Measurements from ENCODE around the gene CAPN14.
"Not testable (repeated sequence)": the region's sequence is repeated elsewhere in the genome, so short reads cannot be mapped to it uniquely, and the experiment has no call there.

CAPN14 gene

DNA sequence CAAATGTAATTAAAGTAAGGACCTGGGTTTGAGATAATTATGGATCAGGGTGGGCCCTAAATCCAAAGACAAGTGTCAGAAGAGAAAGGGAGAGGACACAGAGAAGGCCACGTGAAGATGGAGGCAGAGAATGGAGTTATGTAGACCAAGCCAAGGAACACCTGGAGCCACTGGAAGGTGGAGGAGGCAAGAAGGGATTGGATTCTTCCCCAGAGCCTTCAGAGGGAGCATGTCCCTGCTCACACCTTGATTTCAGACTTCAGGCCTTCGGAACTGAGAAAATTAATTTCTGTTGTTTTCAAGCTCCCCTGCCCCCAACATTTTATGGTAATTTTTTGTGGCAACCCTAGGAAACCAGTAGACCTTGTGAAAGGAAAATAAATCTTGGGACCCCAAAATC lies 19.6 kb downstream of the CAPN14 start:
- Histone ChIP-seq H3K4me3 (ENCODE audit: low read length) (no peak overlapping the region), H3K36me3 (ENCODE audit: control insufficient read depth, insufficient read depth, low read length) (no peaks in the 10 kb centered on the region), H3K27ac (ENCODE audit: low read depth, low read length) (no peak overlapping the region), H3K9ac (ENCODE audit: low read length) (no peak overlapping the region), H3K4me1 (ENCODE audit: control insufficient read depth, insufficient read depth, low read length) (no peaks in the 10 kb centered on the region), H3K27me3 (ENCODE audit: control insufficient read depth, insufficient read depth, low read length) (no peaks in the 10 kb centered on the region)

DNA sequence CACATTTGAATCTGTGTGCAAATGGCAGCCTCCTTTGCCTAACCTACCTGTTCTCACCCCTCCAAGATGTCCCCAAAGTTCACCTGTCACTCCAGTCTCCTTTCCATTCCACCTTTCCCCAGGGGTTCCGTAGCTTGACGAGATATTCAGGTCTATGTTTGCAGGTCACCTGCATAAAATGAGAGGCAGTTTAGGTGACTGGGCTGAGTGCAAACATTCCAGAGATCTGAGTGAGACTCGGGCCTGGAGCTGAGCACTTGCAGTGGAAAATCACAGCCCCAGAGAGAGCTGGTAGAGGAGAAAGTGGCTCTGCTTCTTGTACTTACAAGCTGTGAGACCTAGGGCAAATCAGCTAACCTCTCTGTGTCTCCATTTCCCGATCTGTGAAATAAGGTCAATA lies 20.1 kb downstream of the CAPN14 start:
- Histone ChIP-seq H3K9ac (ENCODE audit: low read length) (no peak overlapping the region), H3K36me3 (ENCODE audit: control insufficient read depth, insufficient read depth, low read length) (no peaks in the 10 kb centered on the region), H3K4me3 (ENCODE audit: low read length) (no peak overlapping the region), H3K4me1 (ENCODE audit: control insufficient read depth, insufficient read depth, low read length) (no peaks in the 10 kb centered on the region), H3K27me3 (ENCODE audit: control insufficient read depth, insufficient read depth, low read length) (no peaks in the 10 kb centered on the region), H3K27ac (ENCODE audit: low read depth, low read length) (no peak overlapping the region)

DNA sequence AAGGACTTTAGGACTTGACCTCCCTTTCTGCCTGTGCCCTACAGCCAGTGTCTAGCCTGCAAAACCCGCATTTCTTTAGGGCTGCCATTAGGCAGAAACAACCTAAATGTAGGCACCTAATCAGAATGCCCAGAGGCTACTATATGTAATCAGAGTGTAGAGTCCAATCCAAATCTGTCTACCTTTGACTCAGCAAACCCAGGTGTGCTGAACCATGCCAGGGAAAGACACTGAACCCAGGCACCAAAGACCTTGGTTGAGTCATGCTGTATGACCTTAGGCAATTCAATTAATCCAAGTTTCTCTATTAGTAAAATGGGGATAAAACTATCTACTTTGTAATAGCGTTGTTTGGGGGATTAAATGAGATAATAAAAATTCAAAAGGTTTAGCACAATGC lies 20.7 kb downstream of the CAPN14 start:
- Histone ChIP-seq H3K36me3 (ENCODE audit: control insufficient read depth, insufficient read depth, low read length) (no peaks in the 10 kb centered on the region), H3K27me3 (ENCODE audit: control insufficient read depth, insufficient read depth, low read length) (no peaks in the 10 kb centered on the region), H3K4me1 (ENCODE audit: control insufficient read depth, insufficient read depth, low read length) (no peaks in the 10 kb centered on the region), H3K9ac (ENCODE audit: low read length) (no peak overlapping the region), H3K4me3 (ENCODE audit: low read length) (no peak overlapping the region), H3K27ac (ENCODE audit: low read depth, low read length) (no peak overlapping the region)

DNA sequence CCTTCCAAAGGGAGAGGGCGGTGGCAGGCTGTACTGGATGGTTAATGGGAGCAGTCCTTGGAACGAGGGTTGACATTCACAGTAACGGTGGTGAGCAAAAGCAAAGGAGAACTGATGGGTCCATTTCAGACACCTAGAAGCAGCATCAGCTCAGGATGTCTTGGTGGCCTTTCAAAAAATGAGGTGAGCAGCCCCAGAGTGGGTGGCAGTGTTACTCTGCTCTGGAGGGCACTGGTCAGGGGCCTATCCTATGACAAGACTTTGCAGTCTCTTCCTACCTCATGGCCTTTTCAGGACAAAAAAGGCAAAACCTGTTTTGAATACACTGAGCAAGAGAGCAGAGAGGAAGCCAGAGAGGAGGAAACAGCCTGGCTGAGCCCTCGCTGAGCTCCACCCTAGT lies 23.5 kb downstream of the CAPN14 start:
- H3K4me1 ChIP-seq (ENCODE audit: control insufficient read depth, insufficient read depth, low read length): no peaks in the 10 kb centered on the region
- no peak overlapping the region for H3K4me3 ChIP-seq (ENCODE audit: low read length)

DNA sequence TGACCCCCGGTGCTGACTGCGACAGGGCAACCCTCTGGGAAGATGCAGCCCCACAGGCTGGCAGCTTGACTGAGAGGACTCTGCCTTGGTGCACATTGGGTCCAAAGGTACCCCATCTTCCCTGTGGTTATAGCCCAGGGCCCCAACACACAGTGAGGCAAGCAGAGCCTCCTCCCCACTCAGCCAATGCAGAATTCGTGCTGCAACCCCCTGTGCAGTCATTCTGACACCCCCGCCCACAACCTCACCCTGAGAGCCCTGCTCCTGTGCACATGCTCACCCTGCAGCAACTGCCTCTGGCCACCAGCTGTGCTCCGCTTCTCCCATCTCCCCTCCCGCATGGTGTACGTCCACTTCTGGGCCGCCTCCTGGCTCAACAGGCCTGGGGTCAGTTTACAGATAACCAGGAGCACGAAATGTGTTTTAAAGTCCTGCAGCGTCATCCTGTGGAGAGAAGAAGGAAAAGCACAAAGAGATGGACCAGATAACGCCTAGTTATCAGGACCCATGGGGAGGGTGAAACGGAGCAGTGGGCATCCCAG lies 24.4 kb downstream of the CAPN14 start:
- H3K27me3 ChIP-seq (ENCODE audit: control insufficient read depth, insufficient read depth, low read length): no peaks in the 10 kb centered on the region
- no peak overlapping the region for H3K27ac ChIP-seq (ENCODE audit: low read depth, low read length)
- H3K36me3 ChIP-seq (ENCODE audit: control insufficient read depth, insufficient read depth, low read length): no peaks in the 10 kb centered on the region
- H3K4me3 ChIP-seq (ENCODE audit: low read length): no peak overlapping the region
- no peak overlapping the region for H3K9ac ChIP-seq (ENCODE audit: low read length)
- no peaks in the 10 kb centered on the region for H3K4me1 ChIP-seq (ENCODE audit: control insufficient read depth, insufficient read depth, low read length)

More for the DNA sequence above, 23.5 kb downstream of the CAPN14 start:
- Histone ChIP-seq H3K27ac (ENCODE audit: low read depth, low read length) (no peak overlapping the region), H3K9ac (ENCODE audit: low read length) (no peak overlapping the region), H3K36me3 (ENCODE audit: control insufficient read depth, insufficient read depth, low read length) (no peaks in the 10 kb centered on the region), H3K27me3 (ENCODE audit: control insufficient read depth, insufficient read depth, low read length) (no peaks in the 10 kb centered on the region)

DNA sequence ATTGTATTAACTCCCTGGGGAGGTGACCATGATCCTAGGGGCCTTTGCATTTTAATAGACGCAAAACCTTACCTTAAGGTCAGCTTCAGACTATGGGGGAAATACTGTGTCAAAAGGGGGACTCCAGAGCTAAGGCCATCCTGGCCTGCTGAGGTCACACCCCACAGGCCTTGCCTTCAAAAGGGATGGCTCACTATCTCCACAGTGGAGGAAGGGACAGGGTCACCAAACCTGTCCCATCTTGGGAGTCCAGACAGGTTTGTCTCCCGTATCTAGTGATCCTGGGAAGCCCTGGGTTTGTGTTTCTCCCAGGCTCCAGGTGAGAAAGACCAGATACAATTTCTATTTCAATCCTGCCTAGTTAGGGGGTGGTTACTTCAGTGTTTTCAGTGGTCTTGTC lies 24.9 kb downstream of the CAPN14 start:
- Histone ChIP-seq H3K36me3 (ENCODE audit: control insufficient read depth, insufficient read depth, low read length) (no peaks in the 10 kb centered on the region), H3K4me1 (ENCODE audit: control insufficient read depth, insufficient read depth, low read length) (no peaks in the 10 kb centered on the region), H3K27ac (ENCODE audit: low read depth, low read length) (no peak overlapping the region), H3K9ac (ENCODE audit: low read length) (no peak overlapping the region), H3K4me3 (ENCODE audit: low read length) (no peak overlapping the region), H3K27me3 (ENCODE audit: control insufficient read depth, insufficient read depth, low read length) (no peaks in the 10 kb centered on the region)

DNA sequence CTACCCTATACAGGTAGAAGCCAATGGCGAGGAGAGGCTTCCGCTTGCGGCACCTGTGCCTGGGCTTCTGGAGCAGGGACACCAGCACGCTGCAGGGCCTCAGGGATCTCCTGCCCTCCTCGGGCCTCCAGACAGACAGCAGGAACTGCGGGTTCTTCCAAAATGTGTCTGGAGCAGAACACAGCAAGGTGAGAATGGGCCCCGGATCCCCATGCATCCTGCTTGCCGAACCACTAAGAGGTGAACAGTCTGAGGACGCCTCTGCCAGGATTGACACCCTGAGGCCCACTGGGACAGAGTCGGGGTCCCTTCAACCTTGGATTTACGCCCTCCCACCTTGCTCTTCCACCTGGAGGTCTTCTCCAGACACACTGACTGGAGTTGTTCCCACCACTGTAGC lies 25.4 kb downstream of the CAPN14 start:
- Histone ChIP-seq H3K27ac (ENCODE audit: low read depth, low read length) (no peak overlapping the region), H3K36me3 (ENCODE audit: control insufficient read depth, insufficient read depth, low read length) (no peaks in the 10 kb centered on the region)

DNA sequence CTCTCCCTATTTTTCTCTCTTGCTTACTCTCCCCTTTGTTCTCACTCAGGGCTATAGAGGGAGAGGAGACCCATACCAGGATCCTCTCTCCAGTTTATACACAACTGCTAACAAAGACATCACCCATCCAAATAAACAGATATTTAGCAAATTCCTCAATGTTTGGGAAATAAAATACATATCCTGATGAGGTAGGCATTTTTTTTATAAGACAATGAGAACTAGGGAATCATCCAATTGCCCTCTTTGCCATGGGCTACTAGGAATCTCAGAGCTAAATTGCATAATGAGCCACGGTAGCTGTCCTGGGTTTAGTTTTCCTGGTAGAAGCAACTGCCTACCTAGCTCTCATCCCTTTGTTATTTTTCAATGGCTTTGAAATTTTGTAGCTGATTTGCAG lies 27.1 kb downstream of the CAPN14 start:
- H3K27me3 ChIP-seq (ENCODE audit: control insufficient read depth, insufficient read depth, low read length): no peaks in the 10 kb centered on the region
- no peak overlapping the region for H3K27ac ChIP-seq (ENCODE audit: low read depth, low read length)
- H3K4me1 ChIP-seq (ENCODE audit: control insufficient read depth, insufficient read depth, low read length): no peaks in the 10 kb centered on the region
- H3K36me3 ChIP-seq (ENCODE audit: control insufficient read depth, insufficient read depth, low read length): no peaks in the 10 kb centered on the region
- no peak overlapping the region for H3K4me3 ChIP-seq (ENCODE audit: low read length)
- no peak overlapping the region for H3K9ac ChIP-seq (ENCODE audit: low read length)

More for the DNA sequence above, 25.4 kb downstream of the CAPN14 start:
- H3K4me1 ChIP-seq (ENCODE audit: control insufficient read depth, insufficient read depth, low read length): no peaks in the 10 kb centered on the region
- H3K4me3 ChIP-seq (ENCODE audit: low read length): no peak overlapping the region
- H3K9ac ChIP-seq (ENCODE audit: low read length): no peak overlapping the region
- no peaks in the 10 kb centered on the region for H3K27me3 ChIP-seq (ENCODE audit: control insufficient read depth, insufficient read depth, low read length)

DNA sequence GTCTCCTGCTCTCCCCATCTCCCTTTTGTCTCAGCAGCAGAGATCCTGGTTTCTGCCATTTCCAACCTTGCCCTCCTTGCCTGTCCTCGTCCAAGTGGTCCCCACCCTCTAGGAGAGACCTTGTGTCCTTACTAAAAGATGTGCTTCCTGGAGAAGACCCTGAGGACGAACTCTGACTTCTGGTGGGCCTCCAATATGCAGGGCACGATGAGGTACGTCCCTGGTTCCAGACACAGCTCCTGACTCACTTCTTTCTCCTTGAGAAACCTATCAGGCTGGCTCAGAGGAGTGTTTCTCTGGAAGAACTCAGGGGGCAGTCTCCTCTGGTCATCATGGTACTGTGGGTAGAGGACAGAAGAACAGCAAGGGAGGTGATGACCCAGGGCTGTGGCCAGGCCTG lies 28.2 kb downstream of the CAPN14 start:
- Histone ChIP-seq H3K4me3 (ENCODE audit: low read length) (no peak overlapping the region), H3K36me3 (ENCODE audit: control insufficient read depth, insufficient read depth, low read length) (no peaks in the 10 kb centered on the region), H3K9ac (ENCODE audit: low read length) (no peak overlapping the region), H3K27ac (ENCODE audit: low read depth, low read length) (no peak overlapping the region), H3K4me1 (ENCODE audit: control insufficient read depth, insufficient read depth, low read length) (no peaks in the 10 kb centered on the region), H3K27me3 (ENCODE audit: control insufficient read depth, insufficient read depth, low read length) (no peaks in the 10 kb centered on the region)

DNA sequence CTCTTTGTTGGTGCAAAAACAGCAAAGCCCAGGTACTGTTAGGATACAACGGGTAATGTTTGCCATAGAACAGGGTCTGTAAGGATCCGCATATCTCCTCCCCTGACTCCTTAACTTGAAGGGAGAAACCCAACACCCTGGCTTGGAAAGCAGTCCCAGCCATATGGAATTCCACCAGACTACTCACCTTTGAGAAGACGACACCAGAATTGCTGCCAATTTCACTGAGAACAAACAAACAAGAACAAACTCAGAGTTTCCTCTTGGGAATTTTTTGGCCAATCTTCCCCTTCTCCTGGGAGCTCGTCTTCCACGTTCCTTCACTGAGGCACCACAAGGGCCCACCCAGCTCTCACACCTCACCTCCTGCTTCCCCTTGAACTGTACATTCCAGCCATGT lies 29.2 kb downstream of the CAPN14 start:
- Histone ChIP-seq H3K4me1 (ENCODE audit: control insufficient read depth, insufficient read depth, low read length) (no peaks in the 10 kb centered on the region), H3K4me3 (ENCODE audit: low read length) (no peak overlapping the region), H3K27me3 (ENCODE audit: control insufficient read depth, insufficient read depth, low read length) (no peaks in the 10 kb centered on the region), H3K9ac (ENCODE audit: low read length) (no peak overlapping the region), H3K36me3 (ENCODE audit: control insufficient read depth, insufficient read depth, low read length) (no peaks in the 10 kb centered on the region), H3K27ac (ENCODE audit: low read depth, low read length) (no peak overlapping the region)

DNA sequence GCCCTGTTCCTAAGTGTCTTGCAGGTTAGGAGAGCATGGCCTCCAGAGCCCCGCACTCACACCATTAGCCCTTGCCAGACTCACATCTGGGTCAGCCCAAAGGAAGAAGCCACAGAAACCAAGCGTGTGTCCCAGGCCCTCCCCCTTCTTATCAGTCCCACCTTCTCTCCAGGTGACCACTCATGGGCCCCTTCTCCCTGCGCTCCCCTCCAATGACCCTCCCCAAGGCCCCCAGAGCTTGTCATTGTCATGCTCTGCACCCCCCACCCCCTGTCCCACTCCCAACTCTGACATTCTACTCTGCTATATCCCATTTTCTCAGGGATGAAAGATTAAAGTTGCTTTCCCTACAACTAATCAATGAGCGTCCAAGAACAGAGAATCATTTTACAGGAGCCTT lies 30.1 kb downstream of the CAPN14 start:
- no peak overlapping the region for H3K4me3 ChIP-seq (ENCODE audit: low read length)
- H3K36me3 ChIP-seq (ENCODE audit: control insufficient read depth, insufficient read depth, low read length): no peaks in the 10 kb centered on the region
- no peak overlapping the region for H3K9ac ChIP-seq (ENCODE audit: low read length)
- no peaks in the 10 kb centered on the region for H3K27me3 ChIP-seq (ENCODE audit: control insufficient read depth, insufficient read depth, low read length)
- no peaks in the 10 kb centered on the region for H3K4me1 ChIP-seq (ENCODE audit: control insufficient read depth, insufficient read depth, low read length)
- H3K27ac ChIP-seq (ENCODE audit: low read depth, low read length): no peak overlapping the region

DNA sequence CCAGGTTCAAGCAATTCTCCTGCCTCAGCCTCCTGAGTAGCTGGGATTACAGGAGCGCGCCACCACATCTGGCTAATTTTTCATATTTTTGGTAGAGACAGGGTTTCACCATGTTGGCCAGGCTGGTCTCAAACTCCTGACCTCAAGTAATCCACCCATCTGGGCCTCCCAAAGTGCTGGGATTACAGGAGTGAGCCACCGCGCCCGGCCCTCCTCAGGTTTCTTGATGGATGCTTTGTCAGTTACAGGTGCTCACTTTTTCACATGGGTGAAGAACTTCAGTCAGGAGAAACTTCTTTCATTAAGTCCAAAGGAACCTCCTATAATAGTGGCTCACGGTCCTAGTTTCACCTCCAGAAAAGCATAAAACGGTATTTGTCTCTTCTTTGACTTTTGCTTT lies 33.3 kb downstream of the CAPN14 start:
- H3K9ac ChIP-seq (ENCODE audit: low read length); H3K4me3 ChIP-seq (ENCODE audit: low read length); H3K36me3 ChIP-seq (ENCODE audit: control insufficient read depth, insufficient read depth, low read length); H3K4me1 ChIP-seq (ENCODE audit: control insufficient read depth, insufficient read depth, low read length); H3K27me3 ChIP-seq (ENCODE audit: control insufficient read depth, insufficient read depth, low read length); H3K27ac ChIP-seq (ENCODE audit: low read depth, low read length): not testable (repeated sequence)

DNA sequence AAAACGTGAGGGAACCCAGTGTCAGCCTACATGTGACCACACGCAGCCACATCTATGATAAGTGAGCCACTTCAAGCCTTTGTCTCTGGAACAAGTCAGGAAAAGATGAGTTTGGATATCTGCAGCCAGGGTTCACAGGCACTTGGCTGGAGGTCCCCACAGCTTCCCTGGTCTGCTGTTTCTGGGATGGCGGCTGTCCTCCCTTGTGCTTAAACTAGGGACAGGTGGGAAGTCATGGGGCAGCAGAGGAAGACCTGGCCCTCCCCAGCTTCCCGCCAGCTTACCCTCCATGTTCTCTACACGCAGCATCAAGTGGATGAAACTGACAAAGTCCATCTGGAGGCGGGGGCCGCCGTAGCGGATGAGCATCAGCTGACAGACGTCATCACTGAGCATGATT lies 40.6 kb downstream of the CAPN14 start:
- Histone ChIP-seq H3K27ac (ENCODE audit: low read depth, low read length) (no peak overlapping the region), H3K4me3 (ENCODE audit: low read length) (no peak overlapping the region), H3K4me1 (ENCODE audit: control insufficient read depth, insufficient read depth, low read length) (no peaks in the 10 kb centered on the region), H3K27me3 (ENCODE audit: control insufficient read depth, insufficient read depth, low read length) (no peaks in the 10 kb centered on the region), H3K36me3 (ENCODE audit: control insufficient read depth, insufficient read depth, low read length) (no peaks in the 10 kb centered on the region), H3K9ac (ENCODE audit: low read length) (no peak overlapping the region)

All from rectal smooth muscle tissue (tissue), 1 donor.